GM23338 (cell line): ENCODE measurements around the gene IPPK. TPM values are rescaled to one million over a fixed set of nuclear protein-coding genes. Genes with fewer than 3 reads are reported as not detected.

Experiments used
- ATAC-seq: fragments of 200-7000 bp; cut with Tn5 transposase; 3 replicates; pipeline ENCODE4 v1.9.1; 2020
- DNase-seq: peaks from one replicate; pipeline ENCODE4 v3.0.0-alpha.2; 2015; ENCODE audit warnings: low spot score
- H2AFZ ChIP-seq: fragments of 200-600 bp; sonication (generic); 2 replicates; pipeline ENCODE4 v1.8.0; 2016; ENCODE audit warnings: antibody characterized with exemption, mild to moderate bottlenecking, moderate library complexity
- H3F3A ChIP-seq: fragments of 200-600 bp; sonication (generic); replicated peaks from 2 replicates; pipeline ENCODE4 v1.8.0; 2017; ENCODE audit warnings: antibody characterized with exemption, mixed run types, low read depth
- H3K27ac ChIP-seq: fragments of 200-600 bp; sonication (generic); 2 replicates; pipeline ENCODE4 v1.6.1; 2016; ENCODE audit warnings: low read depth
- H3K27me3 ChIP-seq: fragments of 200-600 bp; sonication (generic); 2 replicates; pipeline ENCODE4 v1.8.0; 2016; ENCODE audit warnings: mild to moderate bottlenecking, mixed run types, moderate library complexity; ENCODE audit not compliant: insufficient read depth
- H3K36me3 ChIP-seq: fragments of 200-600 bp; sonication (generic); 2 replicates; pipeline ENCODE4 v1.8.0; 2016; ENCODE audit warnings: mild to moderate bottlenecking; ENCODE audit not compliant: insufficient read depth
- H3K4me1 ChIP-seq: fragments of 200-600 bp; sonication (generic); 2 replicates; pipeline ENCODE4 v1.8.0; 2016; ENCODE audit warnings: mild to moderate bottlenecking, moderate library complexity; ENCODE audit not compliant: insufficient read depth
- H3K4me2 ChIP-seq: fragments of 200-600 bp; sonication (generic); 2 replicates; pipeline ENCODE4 v1.7.1; 2017; ENCODE audit warnings: mixed run types
- H3K4me3 ChIP-seq: fragments of 200-600 bp; sonication (generic); 2 replicates; pipeline ENCODE4 v1.6.1; 2016; ENCODE audit warnings: mixed run types
- H3K79me2 ChIP-seq: fragments of 200-600 bp; sonication (generic); replicated peaks from 2 replicates; pipeline ENCODE4 v1.8.0; 2017; ENCODE audit warnings: mild to moderate bottlenecking; ENCODE audit not compliant: insufficient read depth
- H3K9me2 ChIP-seq: fragments of 200-600 bp; sonication (generic); 2 replicates; pipeline ENCODE4 v1.8.0; 2017; ENCODE audit not compliant: insufficient read depth
- H4K20me1 ChIP-seq: fragments of 200-600 bp; sonication (generic); replicated peaks from 2 replicates; pipeline ENCODE4 v1.8.0; 2017; ENCODE audit warnings: mild to moderate bottlenecking; ENCODE audit not compliant: insufficient read depth
- H3K27ac Mint-ChIP-seq: 2 replicates; pipeline ENCODE4 v1.8.0; 2020; ENCODE audit warnings: inconsistent platforms, mild to moderate bottlenecking, moderate library complexity, mixed read lengths
- H3K27me3 Mint-ChIP-seq: 3 replicates; pipeline ENCODE4 v1.8.0; 2022; ENCODE audit warnings: low read depth, mild to moderate bottlenecking, moderate library complexity, mixed read lengths, inconsistent platforms; ENCODE audit not compliant: insufficient read depth, poor library complexity
- H3K36me3 Mint-ChIP-seq: 3 replicates; pipeline ENCODE4 v1.8.0; 2021; ENCODE audit warnings: low read depth, mild to moderate bottlenecking, inconsistent platforms, moderate library complexity, mixed read lengths
- H3K4me1 Mint-ChIP-seq: 3 replicates; pipeline ENCODE4 v1.8.0; 2020; ENCODE audit warnings: mild to moderate bottlenecking, inconsistent platforms, mixed read lengths
- H3K4me3 Mint-ChIP-seq: 3 replicates; pipeline ENCODE4 v1.8.0; 2021; ENCODE audit warnings: moderate library complexity, mild to moderate bottlenecking, inconsistent platforms, mixed read lengths
- H3K9me3 Mint-ChIP-seq: 3 replicates; pipeline ENCODE4 v1.8.0; 2020; ENCODE audit warnings: moderate library complexity, mild to moderate bottlenecking, inconsistent platforms, mixed read lengths
- ETS1 ChIP-seq: IDR thresholded peaks from 2 replicates; pipeline ENCODE4 v1.6.1; 2016; ENCODE audit warnings: antibody characterized with exemption
- EZH2phosphoT487 ChIP-seq: fragments of 200-600 bp; sonication (generic); IDR thresholded peaks from one replicate; pipeline ENCODE4 v1.8.1; 2018; ENCODE audit warnings: antibody characterized with exemption; ENCODE audit not compliant: unreplicated experiment
- JUNB ChIP-seq: IDR thresholded peaks from one replicate; pipeline ENCODE4 v1.6.1; 2016; ENCODE audit warnings: antibody characterized with exemption; ENCODE audit not compliant: unreplicated experiment
- POLR2AphosphoS5 ChIP-seq: IDR thresholded peaks from 2 replicates; pipeline ENCODE4 v1.6.1; 2016; ENCODE audit warnings: antibody characterized with exemption, low read depth
- STAT1 ChIP-seq: IDR thresholded peaks from one replicate; pipeline ENCODE4 v1.6.1; 2016; ENCODE audit warnings: antibody characterized with exemption; ENCODE audit not compliant: unreplicated experiment
- ZNF462 ChIP-seq: fragments of 250-450 bp; sonication (Bioruptor Pico); IDR thresholded peaks from 2 replicates; pipeline ENCODE4 v1.5.0; 2020; ENCODE audit warnings: mild to moderate bottlenecking, moderate library complexity
- polyA plus RNA-seq: library from polyadenylated mRNA; unstranded; fragments of >200 nt; fragmentation: Nextera tagmentation; extraction: Ambion mirVana; gene quantifications from 2 replicates; pipeline ENCODE4 v1.2.1, GENCODE V29; 2016
- total RNA-seq: library from RNA; depleted of rRNA; stranded (reverse); fragments of >200 nt; shearing (Covaris generic); gene quantifications from 2 replicates; pipeline ENCODE4 v1.2.3, GENCODE V29; 2014
- TF ChIP-seq, protein P1 (sequence below), 2 experiments: fragments of 200-600 bp in 1 of 2; sonication (generic) in 1 of 2; conservative IDR thresholded peaks; 2 replicates each; pipeline versions ENCODE4 v1.5.1 to v1.6.1; 2016 to 2017; ENCODE audit warnings: antibody characterized with exemption in 2 of 2, low read depth in 2 of 2, mild to moderate bottlenecking in 2 of 2, moderate library complexity in 1 of 2

The IPPK gene
- total and polyA plus RNA-seq, 2 experiments from 2014 or later, result 6.5 to 17.5 TPM

- no peak for TF ChIP-seq ZNF462 (CRISPR knock-in tag)
Observed at GRCh38 chr9:92607773-92608172, 62.2 kb downstream of the IPPK start (continued).

DNA sequence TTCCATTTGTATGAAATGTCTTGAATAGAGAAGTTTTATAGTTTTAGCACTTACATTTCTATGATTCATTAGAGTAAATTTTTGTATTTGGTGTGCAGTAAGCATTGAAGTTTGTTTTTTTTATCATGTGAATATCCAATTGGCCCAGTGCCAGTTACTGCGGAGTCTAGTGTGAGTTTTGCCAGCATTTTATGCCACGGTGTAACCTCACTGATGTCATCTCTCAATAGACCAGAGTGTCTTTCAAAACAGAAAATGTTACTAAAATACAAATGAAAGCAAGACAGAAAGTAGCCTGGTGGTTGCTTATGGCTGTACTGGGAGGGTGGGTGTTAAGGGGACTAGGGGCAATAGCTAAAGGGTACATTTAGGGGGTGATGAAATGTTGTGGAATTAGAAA lies 62.8 kb downstream of the IPPK start:
- Histone ChIP-seq H3K4me1 (no peaks in the 10 kb centered on the region), H2AFZ (no peak overlapping the region), H3K36me3 (peaks cover 5% of the 10 kb centered on the region; the same call in 1 of the 2 replicates), H3K9me2 (no peaks in the 10 kb centered on the region; the same call in 1 of the 2 replicates), H3K27me3 (no peaks in the 10 kb centered on the region), H4K20me1 (no peaks in the 10 kb centered on the region), H3F3A (no peaks in the 10 kb centered on the region), H3K4me2 (no peak overlapping the region), H3K79me2 (no peaks in the 10 kb centered on the region), H3K27ac (no peak overlapping the region), H3K4me3 (no peak overlapping the region)
- DNase-seq, result no peak
- peaks cover 14% of the 10 kb centered on the region for H3K36me3 Mint-ChIP-seq
- peaks cover 8% of the 10 kb centered on the region for H3K27me3 Mint-ChIP-seq
- no peak overlapping the region for H3K27ac Mint-ChIP-seq
- H3K4me3 Mint-ChIP-seq, result no peak overlapping the region
- no peak for ATAC-seq
- H3K4me1 Mint-ChIP-seq, result no peaks in the 10 kb centered on the region
- peaks cover 21% of the 10 kb centered on the region for H3K9me3 Mint-ChIP-seq
- no peak for TF ChIP-seq EZH2phosphoT487
- no peak for TF ChIP-seq ZNF462 (CRISPR knock-in tag)
- TF ChIP-seq, protein P1, sequence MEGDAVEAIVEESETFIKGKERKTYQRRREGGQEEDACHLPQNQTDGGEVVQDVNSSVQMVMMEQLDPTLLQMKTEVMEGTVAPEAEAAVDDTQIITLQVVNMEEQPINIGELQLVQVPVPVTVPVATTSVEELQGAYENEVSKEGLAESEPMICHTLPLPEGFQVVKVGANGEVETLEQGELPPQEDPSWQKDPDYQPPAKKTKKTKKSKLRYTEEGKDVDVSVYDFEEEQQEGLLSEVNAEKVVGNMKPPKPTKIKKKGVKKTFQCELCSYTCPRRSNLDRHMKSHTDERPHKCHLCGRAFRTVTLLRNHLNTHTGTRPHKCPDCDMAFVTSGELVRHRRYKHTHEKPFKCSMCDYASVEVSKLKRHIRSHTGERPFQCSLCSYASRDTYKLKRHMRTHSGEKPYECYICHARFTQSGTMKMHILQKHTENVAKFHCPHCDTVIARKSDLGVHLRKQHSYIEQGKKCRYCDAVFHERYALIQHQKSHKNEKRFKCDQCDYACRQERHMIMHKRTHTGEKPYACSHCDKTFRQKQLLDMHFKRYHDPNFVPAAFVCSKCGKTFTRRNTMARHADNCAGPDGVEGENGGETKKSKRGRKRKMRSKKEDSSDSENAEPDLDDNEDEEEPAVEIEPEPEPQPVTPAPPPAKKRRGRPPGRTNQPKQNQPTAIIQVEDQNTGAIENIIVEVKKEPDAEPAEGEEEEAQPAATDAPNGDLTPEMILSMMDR (conservative IDR thresholded peaks at IDR 0.05; ENCODE audit: low read depth in 2 of 2), result no peak
- TF ChIP-seq ETS1, result no peak
- TF ChIP-seq POLR2AphosphoS5, result no peak
- TF ChIP-seq STAT1, result no peak
- no peak for TF ChIP-seq JUNB
